Mesendoderm (in vitro differentiated cells): Measurements from ENCODE around the gene EIF4E1B.

ENCODE experiments used
- DNase-seq: peaks from one replicate; pipeline ENCODE4 v3.0.0; 2013
- H2AK5ac ChIP-seq: 2 replicates; pipeline ENCODE4 v1.6.1; 2013; ENCODE audit warnings: low read length, inconsistent platforms
- H2BK120ac ChIP-seq: 2 replicates; pipeline ENCODE4 v1.6.1; 2013; ENCODE audit warnings: low read depth, mild to moderate bottlenecking, low read length, moderate library complexity, mixed read lengths
- H2BK15ac ChIP-seq: replicated peaks from 2 replicates; pipeline ENCODE4 v1.6.1; 2013; ENCODE audit warnings: low read depth, mild to moderate bottlenecking, moderate library complexity
- H2BK5ac ChIP-seq: 2 replicates; pipeline ENCODE4 v1.6.1; 2013; ENCODE audit warnings: low read length, inconsistent platforms
- H3K18ac ChIP-seq: 2 replicates; pipeline ENCODE4 v1.6.1; 2013; ENCODE audit warnings: mild to moderate bottlenecking, low read length, mixed read lengths
- H3K23ac ChIP-seq: one replicate; pipeline ENCODE4 v1.6.1; 2013; ENCODE audit warnings: low read length
- H3K27ac ChIP-seq: 2 replicates; pipeline ENCODE4 v1.5.1; 2013; ENCODE audit warnings: low read depth, mild to moderate bottlenecking, inconsistent platforms, low read length, moderate library complexity
- H3K27me3 ChIP-seq: 2 replicates; pipeline ENCODE4 v1.6.1; 2013; ENCODE audit warnings: low read length, control low read depth, mild to moderate bottlenecking, inconsistent platforms; ENCODE audit not compliant: insufficient read depth, poor library complexity
- H3K36me3 ChIP-seq: 2 replicates; pipeline ENCODE4 v1.6.1; 2013; ENCODE audit warnings: low read length, inconsistent platforms; ENCODE audit not compliant: control insufficient read depth, insufficient read depth
- H3K4ac ChIP-seq: one replicate; pipeline ENCODE4 v1.6.1; 2013; ENCODE audit warnings: low read depth, mild to moderate bottlenecking, low read length, moderate library complexity
- H3K4me1 ChIP-seq: 2 replicates; pipeline ENCODE4 v1.6.1; 2013; ENCODE audit warnings: low read depth, low read length, inconsistent platforms; ENCODE audit not compliant: control insufficient read depth
- H3K4me2 ChIP-seq: 2 replicates; pipeline ENCODE4 v1.6.1; 2013; ENCODE audit warnings: low read length
- H3K4me3 ChIP-seq: 2 replicates; pipeline ENCODE4 v1.5.1; 2013; ENCODE audit warnings: mild to moderate bottlenecking, low read length
- H3K56ac ChIP-seq: one replicate; pipeline ENCODE4 v1.6.1; 2013; ENCODE audit warnings: low read length
- H3K79me1 ChIP-seq: 2 replicates; pipeline ENCODE4 v1.6.1; 2013; ENCODE audit warnings: low read length, inconsistent platforms
- H3K79me2 ChIP-seq: 2 replicates; pipeline ENCODE4 v1.6.1; 2013; ENCODE audit warnings: mild to moderate bottlenecking, low read length; ENCODE audit not compliant: control insufficient read depth, insufficient read depth
- H3K9ac ChIP-seq: 2 replicates; pipeline ENCODE4 v1.6.1; 2013; ENCODE audit warnings: low read length, inconsistent platforms
- H4K5ac ChIP-seq: one replicate; pipeline ENCODE4 v1.6.1; 2013; ENCODE audit warnings: low read length
- H4K8ac ChIP-seq: one replicate; pipeline ENCODE4 v1.6.1; 2013; ENCODE audit warnings: low read depth, mild to moderate bottlenecking, control low read depth, low read length, moderate library complexity
- WGBS: extraction: QIAGEN DNeasy Blood & Tissue Kit; methylation state at CpG from one replicate; pipeline ENCODE4 v1.1.7; 2013; ENCODE audit warnings: low lambda C conversion rate, missing lambda C conversion rate; ENCODE audit not compliant: insufficient coverage; ENCODE audit errors: extremely low coverage; 5-methylcytosine and 5-hydroxymethylcytosine counted together

EIF4E1B gene

GRCh38 chr5:176629317-176629852 is 1.1 kb upstream of the EIF4E1B start:
- Histone ChIP-seq H3K79me2 (no peaks in the 10 kb centered on the region), H3K36me3 (no peaks in the 10 kb centered on the region), H4K5ac (no peak overlapping the region), H3K27me3 (peaks cover 8% of the 10 kb centered on the region), H3K4me3 (no peak overlapping the region), H3K18ac (no peak overlapping the region), H3K79me1 (no peaks in the 10 kb centered on the region), H3K9ac (peak overlapping the region; percentile 68), H2AK5ac (no peak overlapping the region), H3K4ac (no peak overlapping the region), H3K4me2 (peak overlapping the region; percentile 100), H3K56ac (peak overlapping the region; percentile 42), H2BK120ac (no peak overlapping the region), H4K8ac (no peak overlapping the region), H2BK15ac (no peak overlapping the region), H3K4me1 (peaks cover 5% of the 10 kb centered on the region), H3K27ac (no peak overlapping the region), H2BK5ac (no peak overlapping the region), H3K23ac (no peak overlapping the region)
- no peak for DNase-seq
- WGBS, result no CpG with 5 or more reads among the region's 34 CpGs

GRCh38 chr5:176630681-176631222 is 277 bp downstream of the EIF4E1B start:
- Histone ChIP-seq H3K4me1 (peaks cover 5% of the 10 kb centered on the region), H4K8ac (no peak overlapping the region), H2BK15ac (no peak overlapping the region), H2AK5ac (no peak overlapping the region), H2BK5ac (no peak overlapping the region), H3K27ac (no peak overlapping the region), H3K27me3 (peaks cover 8% of the 10 kb centered on the region), H3K23ac (no peak overlapping the region), H3K9ac (no peak overlapping the region), H3K4ac (no peak overlapping the region), H3K79me1 (no peaks in the 10 kb centered on the region), H3K36me3 (no peaks in the 10 kb centered on the region), H4K5ac (no peak overlapping the region), H2BK120ac (no peak overlapping the region), H3K79me2 (no peaks in the 10 kb centered on the region), H3K56ac (no peak overlapping the region), H3K18ac (no peak overlapping the region), H3K4me2 (peak overlapping the region; percentile 85), H3K4me3 (no peak overlapping the region)
- WGBS, result no CpG with 5 or more reads among the region's 20 CpGs
- no peak for DNase-seq

GRCh38 chr5:176631383-176632200 is 1.1 kb downstream of the EIF4E1B start:
- Histone ChIP-seq H3K79me1 (no peaks in the 10 kb centered on the region), H2BK120ac (no peak overlapping the region), H3K4ac (no peak overlapping the region), H3K79me2 (no peaks in the 10 kb centered on the region), H3K36me3 (no peaks in the 10 kb centered on the region), H3K23ac (no peak overlapping the region), H2AK5ac (no peak overlapping the region), H3K18ac (no peak overlapping the region), H4K8ac (no peak overlapping the region), H3K4me3 (no peak overlapping the region), H3K27ac (no peak overlapping the region), H3K27me3 (peaks cover 8% of the 10 kb centered on the region), H2BK15ac (no peak overlapping the region), H2BK5ac (no peak overlapping the region), H3K9ac (no peak overlapping the region), H3K4me1 (peaks cover 5% of the 10 kb centered on the region), H3K56ac (no peak overlapping the region), H3K4me2 (no peak overlapping the region), H4K5ac (no peak overlapping the region)
- WGBS, result no CpG with 5 or more reads among the region's 7 CpGs
- no peak for DNase-seq

- Histone ChIP-seq H3K23ac (no peak overlapping the region), H3K9ac (no peak overlapping the region), H4K5ac (no peak overlapping the region), H3K4ac (no peak overlapping the region), H2AK5ac (no peak overlapping the region), H3K4me3 (no peak overlapping the region), H3K4me1 (peaks cover 5% of the 10 kb centered on the region), H3K79me2 (no peaks in the 10 kb centered on the region), H4K8ac (no peak overlapping the region), H3K27ac (no peak overlapping the region), H2BK15ac (no peak overlapping the region), H3K4me2 (no peak overlapping the region), H3K56ac (no peak overlapping the region), H2BK120ac (no peak overlapping the region), H3K79me1 (no peaks in the 10 kb centered on the region), H3K18ac (no peak overlapping the region), H3K27me3 (peaks cover 8% of the 10 kb centered on the region), H3K36me3 (no peaks in the 10 kb centered on the region), H2BK5ac (no peak overlapping the region)
- no peak for DNase-seq
- WGBS, result no CpG with 5 or more reads among the region's 2 CpGs
Observed at GRCh38 chr5:176632745-176633144, 2.3 kb downstream of the EIF4E1B start.

- Histone ChIP-seq H3K23ac (no peak overlapping the region), H4K8ac (no peak overlapping the region), H3K9ac (no peak overlapping the region), H2BK15ac (no peak overlapping the region), H2BK120ac (no peak overlapping the region), H3K36me3 (no peaks in the 10 kb centered on the region), H4K5ac (no peak overlapping the region), H3K27ac (no peak overlapping the region), H3K18ac (no peak overlapping the region), H3K4ac (no peak overlapping the region), H3K79me1 (no peaks in the 10 kb centered on the region), H3K79me2 (no peaks in the 10 kb centered on the region), H3K4me2 (no peak overlapping the region), H2AK5ac (no peak overlapping the region), H3K4me3 (no peak overlapping the region), H3K4me1 (peaks cover 5% of the 10 kb centered on the region), H2BK5ac (no peak overlapping the region), H3K27me3 (peaks cover 8% of the 10 kb centered on the region), H3K56ac (no peak overlapping the region)
- no peak for DNase-seq
- 100% methylated on average over 1 of the region's 6 CpGs for WGBS
Observed at GRCh38 chr5:176633598-176633997, 3.1 kb downstream of the EIF4E1B start.
